GM21526 (cell line): Measurements from ENCODE around the gene PTPN2.

Experiments
- ATAC-seq: cut with Tn5 transposase; IDR thresholded peaks from one replicate; pipeline ENCODE4 v1.9.1; 2021; ENCODE audit warnings: moderate library complexity; ENCODE audit not compliant: unreplicated experiment, low FRiP score

Gene PTPN2

GRCh38 chr18:12750076-12750714 lies 133.8 kb downstream of the PTPN2 start:
- ATAC-seq, result peak; percentile 55

GRCh38 chr18:12749121-12749520 lies 134.9 kb downstream of the PTPN2 start:
- ATAC-seq, result no peak

- no peak for ATAC-seq
Observed at GRCh38 chr18:12748671-12749070, 135.4 kb downstream of the PTPN2 start.

- ATAC-seq, result no peak
Observed at GRCh38 chr18:12747530-12748315, 136.3 kb downstream of the PTPN2 start.

GRCh38 chr18:12745095-12745795 lies 138.8 kb downstream of the PTPN2 start:
- ATAC-seq, result no peak

- no peak for ATAC-seq
Observed at GRCh38 chr18:12744103-12744502, 139.9 kb downstream of the PTPN2 start.

- no peak for ATAC-seq
Observed at GRCh38 chr18:12742453-12742852, 141.6 kb downstream of the PTPN2 start.
